Suprapubic skin (tissue), 3 donors: ENCODE results near the gene LTO1.

Source experiments
- POLR2A ChIP-seq, 2 donors: fragments of 450-650 bp; IDR thresholded peaks; one replicate each; pipeline ENCODE4 v1.6.1; 2017; ENCODE audit warnings: antibody characterized with exemption in 2 of 2, mild to moderate bottlenecking in 2 of 2, moderate library complexity in 2 of 2
- TF ChIP-seq, protein P1 (sequence below), 2 donors: fragments of 200-600 bp in 1 of 2; fragments of 450-650 bp in 1 of 2; sonication (generic) in 1 of 2; IDR thresholded peaks; one replicate each; pipeline ENCODE4 v1.5.1; 2016 to 2019; ENCODE audit warnings: antibody characterized with exemption in 2 of 2, mild to moderate bottlenecking in 1 of 2, moderate library complexity in 1 of 2

- TF ChIP-seq, protein P1, sequence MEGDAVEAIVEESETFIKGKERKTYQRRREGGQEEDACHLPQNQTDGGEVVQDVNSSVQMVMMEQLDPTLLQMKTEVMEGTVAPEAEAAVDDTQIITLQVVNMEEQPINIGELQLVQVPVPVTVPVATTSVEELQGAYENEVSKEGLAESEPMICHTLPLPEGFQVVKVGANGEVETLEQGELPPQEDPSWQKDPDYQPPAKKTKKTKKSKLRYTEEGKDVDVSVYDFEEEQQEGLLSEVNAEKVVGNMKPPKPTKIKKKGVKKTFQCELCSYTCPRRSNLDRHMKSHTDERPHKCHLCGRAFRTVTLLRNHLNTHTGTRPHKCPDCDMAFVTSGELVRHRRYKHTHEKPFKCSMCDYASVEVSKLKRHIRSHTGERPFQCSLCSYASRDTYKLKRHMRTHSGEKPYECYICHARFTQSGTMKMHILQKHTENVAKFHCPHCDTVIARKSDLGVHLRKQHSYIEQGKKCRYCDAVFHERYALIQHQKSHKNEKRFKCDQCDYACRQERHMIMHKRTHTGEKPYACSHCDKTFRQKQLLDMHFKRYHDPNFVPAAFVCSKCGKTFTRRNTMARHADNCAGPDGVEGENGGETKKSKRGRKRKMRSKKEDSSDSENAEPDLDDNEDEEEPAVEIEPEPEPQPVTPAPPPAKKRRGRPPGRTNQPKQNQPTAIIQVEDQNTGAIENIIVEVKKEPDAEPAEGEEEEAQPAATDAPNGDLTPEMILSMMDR (IDR thresholded peaks at IDR 0.05): no peak
- no peak for TF ChIP-seq POLR2A (IDR thresholded peaks at IDR 0.05)
Measured at GRCh38 chr11:69617220-69617619, 57.9 kb downstream of the LTO1 start.
